Measurements from ENCODE around the gene ARHGDIG.

DNA sequence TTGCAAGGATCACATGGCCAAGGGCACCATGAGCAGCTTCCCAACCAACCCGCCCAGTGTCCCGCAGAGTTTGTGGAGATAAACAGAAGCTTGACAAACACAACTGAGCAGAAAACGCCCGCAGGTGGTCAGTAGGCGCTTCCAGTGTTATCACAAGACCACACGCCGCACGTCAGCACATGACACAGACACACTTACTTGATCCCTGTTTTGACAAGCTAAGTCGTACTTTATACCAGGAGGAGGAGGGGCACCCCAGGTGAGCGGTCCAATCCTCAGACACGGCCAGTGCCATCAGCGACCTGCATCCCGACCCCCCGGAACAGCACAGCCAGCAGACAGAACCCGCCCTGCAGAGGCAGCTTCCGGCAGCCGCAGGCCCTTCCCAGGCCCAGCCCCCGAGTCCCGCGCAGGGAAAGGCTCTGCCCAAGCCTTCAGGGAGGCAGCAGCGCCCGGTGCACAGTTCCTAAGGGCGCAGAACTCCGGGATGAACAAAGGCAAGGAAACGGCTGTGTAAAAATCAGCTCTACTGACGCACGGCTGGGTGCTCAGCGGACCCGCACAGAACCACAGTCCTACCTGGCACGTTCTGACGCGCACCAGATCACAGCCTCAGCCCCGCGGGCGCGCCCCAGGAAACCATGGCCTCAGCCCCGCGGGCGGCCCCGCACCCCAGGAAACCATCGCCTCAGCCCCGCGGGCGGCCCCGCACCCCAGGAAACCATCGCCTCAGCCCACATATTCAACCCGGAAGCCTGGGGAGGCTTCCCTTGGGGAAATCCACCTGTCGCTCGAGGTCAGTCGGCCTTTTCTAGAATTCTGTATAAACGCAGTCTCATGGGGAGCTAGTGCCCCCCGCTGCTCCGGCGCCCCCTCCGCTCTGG is 44.3 kb downstream of the ARHGDIG start:
- TF ChIP-seq TAF1 (IDR thresholded peaks at IDR 0.05; ENCODE audit: borderline replicate concordance, insufficient read depth, low read length) (no peak), POLR2AphosphoS5 (IDR thresholded peaks at IDR 0.05; ENCODE audit: low read depth, low read length) (no peak), FOXP2 (optimal IDR thresholded peaks at IDR 0.05; ENCODE audit: borderline replicate concordance, extremely low read depth, extremely low read length, insufficient read depth) (no peak)
- TF ChIP-seq, protein P1, sequence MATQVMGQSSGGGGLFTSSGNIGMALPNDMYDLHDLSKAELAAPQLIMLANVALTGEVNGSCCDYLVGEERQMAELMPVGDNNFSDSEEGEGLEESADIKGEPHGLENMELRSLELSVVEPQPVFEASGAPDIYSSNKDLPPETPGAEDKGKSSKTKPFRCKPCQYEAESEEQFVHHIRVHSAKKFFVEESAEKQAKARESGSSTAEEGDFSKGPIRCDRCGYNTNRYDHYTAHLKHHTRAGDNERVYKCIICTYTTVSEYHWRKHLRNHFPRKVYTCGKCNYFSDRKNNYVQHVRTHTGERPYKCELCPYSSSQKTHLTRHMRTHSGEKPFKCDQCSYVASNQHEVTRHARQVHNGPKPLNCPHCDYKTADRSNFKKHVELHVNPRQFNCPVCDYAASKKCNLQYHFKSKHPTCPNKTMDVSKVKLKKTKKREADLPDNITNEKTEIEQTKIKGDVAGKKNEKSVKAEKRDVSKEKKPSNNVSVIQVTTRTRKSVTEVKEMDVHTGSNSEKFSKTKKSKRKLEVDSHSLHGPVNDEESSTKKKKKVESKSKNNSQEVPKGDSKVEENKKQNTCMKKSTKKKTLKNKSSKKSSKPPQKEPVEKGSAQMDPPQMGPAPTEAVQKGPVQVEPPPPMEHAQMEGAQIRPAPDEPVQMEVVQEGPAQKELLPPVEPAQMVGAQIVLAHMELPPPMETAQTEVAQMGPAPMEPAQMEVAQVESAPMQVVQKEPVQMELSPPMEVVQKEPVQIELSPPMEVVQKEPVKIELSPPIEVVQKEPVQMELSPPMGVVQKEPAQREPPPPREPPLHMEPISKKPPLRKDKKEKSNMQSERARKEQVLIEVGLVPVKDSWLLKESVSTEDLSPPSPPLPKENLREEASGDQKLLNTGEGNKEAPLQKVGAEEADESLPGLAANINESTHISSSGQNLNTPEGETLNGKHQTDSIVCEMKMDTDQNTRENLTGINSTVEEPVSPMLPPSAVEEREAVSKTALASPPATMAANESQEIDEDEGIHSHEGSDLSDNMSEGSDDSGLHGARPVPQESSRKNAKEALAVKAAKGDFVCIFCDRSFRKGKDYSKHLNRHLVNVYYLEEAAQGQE (IDR thresholded peaks at IDR 0.05; ENCODE audit: insufficient read depth in 1 of 2, low read depth in 2 of 2, low read length in 2 of 2) = no peak
